ENCODE results near the gene RPS21.

The RPS21 gene

DNA sequence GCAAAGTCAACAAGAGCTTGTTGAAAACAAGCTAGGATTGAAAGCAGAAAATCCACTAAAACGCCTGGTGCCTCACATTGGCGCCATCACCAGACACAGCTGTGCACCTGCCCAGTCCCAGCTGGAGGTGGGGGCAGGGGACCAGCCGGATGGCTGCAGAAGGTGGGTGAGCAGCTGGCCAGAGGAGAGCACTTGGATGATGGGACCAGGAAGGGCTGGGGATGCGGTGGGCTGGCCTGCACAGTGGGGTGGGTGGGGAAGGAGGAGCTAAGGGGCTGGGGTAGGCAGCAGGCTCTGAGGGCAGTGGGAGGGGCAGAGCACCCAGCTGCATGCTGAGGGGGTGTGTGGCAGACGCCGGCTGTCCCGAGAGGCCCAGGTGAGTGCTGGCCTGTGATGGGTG lies 13.1 kb downstream of the RPS21 start:
- DNase-seq = no peak

DNA sequence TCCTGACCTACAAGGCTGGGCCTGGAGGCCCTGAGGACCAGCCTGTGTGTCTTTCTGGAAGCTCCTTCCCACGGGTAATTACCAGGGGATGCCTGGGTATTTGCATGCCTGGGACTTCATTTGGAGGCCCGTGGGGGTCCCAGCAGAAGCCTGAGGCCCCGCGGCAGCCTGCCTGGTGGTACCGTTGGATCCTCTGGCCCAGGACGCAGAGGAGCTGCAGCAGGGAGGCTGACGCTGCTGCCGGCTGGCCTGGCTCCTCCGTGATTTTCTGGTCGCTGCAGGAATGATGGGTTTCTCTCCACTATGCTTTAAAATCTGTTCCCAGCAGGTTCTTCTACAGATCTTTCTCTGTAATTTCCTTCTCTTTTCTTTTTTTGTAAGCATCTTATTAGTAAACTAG lies 13.6 kb downstream of the RPS21 start:
- DNase-seq = no peak

GRCh38 chr20:62401331-62401779 lies 14.5 kb downstream of the RPS21 start:
- DNase-seq = no peak

DNA sequence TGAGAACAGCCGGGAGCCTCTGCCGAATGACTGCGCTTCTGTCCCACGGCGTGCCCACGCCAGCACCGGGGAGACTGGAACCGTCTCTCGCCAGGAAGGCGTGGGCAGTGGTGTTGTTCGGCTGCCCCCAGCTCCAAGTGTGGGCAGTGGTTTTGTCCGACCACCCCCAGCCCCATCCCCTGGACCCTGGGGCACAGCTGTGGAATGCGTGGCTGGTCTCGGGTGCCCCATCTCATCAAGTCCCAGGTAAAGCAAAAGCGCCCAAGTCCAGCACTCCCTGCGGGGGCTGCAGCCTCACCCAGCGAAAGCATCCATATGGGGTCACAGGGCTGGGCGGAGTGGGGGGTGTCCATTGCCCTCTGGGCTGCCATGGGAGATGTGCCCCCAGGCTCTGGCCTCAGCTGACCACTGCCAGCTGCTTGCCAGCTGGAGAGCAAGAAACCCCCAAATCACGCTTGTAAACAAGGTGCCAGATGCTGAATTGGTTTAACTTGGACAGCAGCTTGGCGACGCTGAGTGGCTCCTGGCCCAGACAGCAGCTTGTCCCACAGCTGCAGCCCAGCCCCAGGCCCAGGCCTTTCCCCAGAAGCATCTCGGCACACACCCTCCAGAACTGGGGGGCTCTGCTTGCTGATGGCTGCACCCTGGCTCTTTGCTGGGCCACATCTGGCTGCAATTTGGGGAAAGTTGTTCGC lies 15.7 kb downstream of the RPS21 start:
- DNase-seq = no peak

DNA sequence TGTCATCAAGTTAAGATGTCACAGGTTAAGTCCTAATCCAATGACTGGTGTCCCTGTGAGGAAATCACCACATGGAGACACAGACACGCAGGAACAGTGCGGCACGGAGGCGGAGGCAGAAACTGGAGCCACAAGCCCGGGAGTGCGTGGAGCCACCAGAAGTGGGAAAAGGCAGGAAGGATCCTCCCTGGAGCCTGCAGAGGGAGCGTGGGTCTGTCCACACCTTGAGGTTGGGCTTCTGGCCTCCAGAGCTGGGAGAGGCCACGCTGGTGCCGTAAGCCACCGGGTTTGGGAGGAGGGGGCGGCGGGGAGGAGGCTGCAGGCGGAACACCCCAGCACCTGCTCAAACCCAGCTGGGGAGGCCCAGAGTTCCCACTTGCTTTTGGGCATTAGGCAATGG lies 16.4 kb downstream of the RPS21 start:
- DNase-seq = no peak

DNA sequence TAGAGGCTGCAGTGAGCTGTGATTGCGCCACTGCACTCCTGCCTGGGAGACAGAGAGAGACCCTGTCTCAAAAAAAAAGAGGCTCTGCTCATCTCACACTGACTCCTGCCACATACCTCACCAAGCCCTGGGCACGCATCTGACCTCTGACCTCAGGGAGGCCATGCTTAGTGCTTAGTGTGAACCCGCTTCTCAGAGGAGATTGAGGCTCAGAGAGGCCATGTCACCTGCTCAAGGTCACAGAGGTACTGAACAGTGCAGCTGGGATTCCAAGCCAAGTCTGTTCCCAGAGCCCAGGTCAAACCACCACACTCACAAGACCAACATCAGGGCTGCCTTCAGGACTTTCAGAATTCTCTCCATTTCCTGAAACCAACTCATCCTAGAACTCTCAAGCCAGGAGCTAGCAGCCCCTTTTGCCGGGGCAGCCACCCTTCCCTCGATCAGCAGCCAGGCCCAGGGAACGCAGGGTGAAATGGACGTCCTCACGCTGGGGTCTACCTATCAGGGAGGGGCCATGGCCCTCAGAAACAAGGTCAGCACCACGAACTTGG lies 17.3 kb downstream of the RPS21 start:
- DNase-seq = no peak

GRCh38 chr20:62404761-62405107 lies 17.8 kb downstream of the RPS21 start:
- no peak for DNase-seq

DNA sequence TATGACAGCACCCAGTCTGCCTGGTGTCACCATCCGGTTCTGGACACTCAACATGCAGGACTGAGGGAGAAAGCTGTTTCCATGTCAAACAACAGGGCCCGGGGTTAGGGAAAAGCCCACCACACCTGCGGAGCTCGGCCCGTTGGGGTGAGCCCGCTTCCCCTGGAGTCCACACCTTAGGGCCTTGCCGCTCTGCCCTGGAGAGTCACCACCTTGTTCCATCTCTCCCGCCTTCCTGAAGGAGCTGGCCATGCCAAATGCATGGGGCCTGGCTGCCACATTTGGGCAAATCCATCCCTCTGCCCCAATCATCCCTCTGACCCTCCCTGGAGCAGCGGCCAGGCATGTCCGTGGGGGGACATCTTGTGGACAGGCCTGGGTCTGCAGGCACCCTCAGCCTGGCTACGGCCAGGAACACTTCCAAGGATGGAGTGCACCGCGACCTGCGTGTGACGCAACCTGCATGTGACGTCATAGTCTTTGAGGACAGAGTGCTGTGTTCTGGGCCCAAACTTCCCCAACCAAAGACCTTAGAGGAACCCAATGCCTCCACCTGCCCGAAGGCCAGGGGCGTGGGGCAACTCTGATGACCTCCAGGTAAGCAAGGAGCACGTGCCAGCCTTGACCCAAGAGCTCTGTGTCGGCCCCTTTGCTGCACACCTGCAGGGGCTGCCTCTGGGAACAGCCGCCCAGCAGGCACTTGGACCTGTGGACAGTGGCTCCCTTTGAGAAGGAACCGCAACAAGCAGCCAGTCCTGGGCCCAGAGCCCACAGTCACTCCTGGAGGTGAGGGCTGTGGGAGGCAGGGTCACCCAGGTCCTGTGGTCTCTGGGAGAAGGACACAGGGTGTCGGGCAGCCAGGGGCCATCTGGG lies 18.4 kb downstream of the RPS21 start:
- no peak for DNase-seq

DNA sequence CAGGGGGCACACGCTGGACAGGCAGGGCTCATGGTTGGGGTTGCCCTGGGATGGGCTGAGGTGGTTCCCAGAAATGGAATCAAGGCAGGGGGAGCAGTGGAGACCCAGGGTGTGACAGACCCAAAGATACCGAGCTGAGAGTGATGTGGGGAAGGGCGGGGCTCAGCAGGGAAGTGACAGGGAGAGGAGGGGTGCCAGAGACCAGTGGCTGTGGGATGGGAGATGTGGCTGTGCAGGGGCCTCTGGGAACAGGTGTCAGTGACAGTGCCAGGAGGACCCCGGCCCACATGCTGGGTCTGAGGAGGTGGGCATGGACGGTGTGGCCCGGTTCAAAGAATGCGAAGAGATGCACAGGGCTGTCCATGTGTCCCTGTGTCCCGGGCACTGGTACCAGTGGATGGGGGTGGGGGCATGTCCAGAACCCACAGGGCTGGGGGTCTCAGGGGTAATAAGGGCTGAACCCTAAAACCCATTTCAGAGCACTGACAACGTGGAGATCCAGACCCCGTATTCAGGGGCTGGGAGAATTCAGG lies 19.1 kb downstream of the RPS21 start:
- DNase-seq = no peak

DNA sequence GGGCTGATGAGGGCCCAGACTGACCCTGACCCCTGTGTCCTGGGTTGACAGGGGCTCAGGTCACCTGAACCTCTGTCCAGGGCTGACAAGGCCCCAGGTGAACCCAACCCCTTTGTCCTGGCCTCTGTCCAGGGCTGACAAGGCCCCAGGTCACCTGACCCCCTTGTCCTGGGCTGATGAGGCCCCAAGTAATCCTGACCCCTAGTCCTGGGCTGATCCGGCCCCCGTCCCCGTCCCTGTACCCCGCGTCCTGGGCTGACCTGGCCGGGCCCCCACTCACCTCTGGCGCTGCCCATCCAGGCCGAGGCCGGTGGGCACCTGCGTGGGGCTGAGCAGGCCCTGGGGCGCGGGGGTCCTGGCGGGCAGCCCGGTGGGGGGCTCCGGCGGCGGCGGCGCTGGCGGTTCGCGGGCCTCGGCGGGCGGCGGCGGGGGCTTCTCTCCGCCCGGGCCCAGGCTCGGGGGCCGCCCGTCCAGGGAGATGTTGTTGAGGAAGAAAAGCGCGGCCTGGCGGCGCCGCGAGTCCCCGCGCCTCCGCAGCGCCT lies 19.8 kb downstream of the RPS21 start:
- DNase-seq = no peak

GRCh38 chr20:62407221-62407992 lies 20.5 kb downstream of the RPS21 start, which contains the start of gene CABLES2:
TSS of gene CABLES2 (minus strand) at chr20:62407285. CDS start at chr20:62407276, 9 bp downstream.
- DNase-seq = peak; percentile 88

GRCh38 chr20:62408055-62408454 lies 21.2 kb downstream of the RPS21 start:
- DNase-seq = no peak

GRCh38 chr20:62408640-62409039 lies 21.7 kb downstream of the RPS21 start:
- DNase-seq = no peak

DNA sequence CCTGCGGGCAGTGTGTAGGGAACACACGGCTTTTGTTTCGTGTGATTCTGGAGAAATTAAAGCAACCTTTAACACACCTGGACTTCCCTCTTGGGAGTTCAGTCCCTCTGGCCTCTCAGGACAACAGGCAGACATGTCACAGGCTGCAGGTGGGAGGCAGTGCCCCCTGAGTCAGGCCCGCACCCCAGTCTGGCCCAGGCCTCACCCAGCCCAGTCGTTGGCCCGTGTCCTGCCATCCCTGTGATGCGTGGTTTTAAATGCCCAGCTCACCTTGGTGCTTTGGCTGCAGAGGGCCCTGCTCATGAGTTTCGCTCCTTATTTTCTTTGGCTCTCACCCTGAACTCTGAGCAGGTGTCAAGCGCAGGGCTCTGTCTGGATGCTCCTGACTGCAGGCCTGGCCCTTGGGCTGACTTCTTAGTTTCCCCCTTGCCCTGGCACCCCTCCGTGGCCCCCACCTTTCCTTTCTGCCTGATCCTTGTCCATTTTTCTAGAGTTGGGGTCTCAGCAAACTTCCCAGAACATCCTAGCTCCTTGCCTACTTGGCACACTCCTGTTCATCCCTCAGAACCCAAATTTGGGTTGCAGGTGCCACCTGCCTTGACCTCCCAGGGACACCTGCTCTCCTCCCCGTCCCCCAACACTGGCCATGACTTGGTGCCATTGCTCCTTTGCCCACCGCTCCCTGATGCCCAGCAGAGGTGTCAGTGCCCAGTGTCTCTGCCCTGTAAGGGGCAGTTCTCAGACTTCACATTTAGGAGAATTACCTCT lies 22.4 kb downstream of the RPS21 start:
- DNase-seq = no peak

DNA sequence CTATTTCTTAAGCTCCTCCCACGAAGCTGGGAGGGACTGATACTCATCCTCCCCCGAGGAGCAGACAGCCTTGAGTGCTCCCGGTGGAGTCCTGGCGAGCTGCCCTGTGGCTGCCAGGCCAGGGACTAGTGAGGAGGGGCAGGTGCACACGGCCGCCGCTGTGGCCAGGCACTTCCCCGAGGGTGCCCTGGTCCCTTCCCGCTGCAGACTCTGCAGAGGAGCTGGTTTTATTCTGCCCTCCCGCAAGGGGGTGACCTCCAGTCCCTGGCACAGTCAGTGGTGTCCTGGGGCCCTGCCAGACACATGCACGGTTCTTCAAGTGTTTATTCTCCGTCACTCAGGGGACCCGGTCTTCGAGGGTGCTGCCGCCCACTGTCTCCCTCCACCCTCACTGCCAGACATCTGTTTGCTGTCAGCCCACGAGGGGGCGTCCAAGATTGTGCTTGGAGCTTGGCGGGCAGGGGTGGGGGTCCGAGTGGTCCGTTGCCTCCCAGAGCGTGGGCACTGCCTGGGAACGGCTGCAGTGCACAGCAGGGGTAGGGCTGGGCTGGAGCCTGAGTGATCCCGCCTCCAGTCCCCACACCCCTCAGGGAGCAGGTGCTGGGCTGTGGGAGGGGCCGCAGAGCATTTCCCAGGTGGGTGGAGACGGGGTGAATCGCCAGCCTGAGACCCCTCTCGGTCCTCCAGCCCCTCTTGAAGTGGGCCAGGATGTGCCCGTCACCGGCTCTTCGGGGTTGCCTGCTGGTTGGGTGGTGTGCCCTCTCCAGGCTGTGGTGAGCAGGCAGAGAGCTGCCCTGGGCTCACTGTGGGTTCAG lies 23.2 kb downstream of the RPS21 start:
- DNase-seq = no peak

- no peak for DNase-seq
These were observed 24.0 kb downstream of the RPS21 start for GRCh38 chr20:62410746-62411478.

DNA sequence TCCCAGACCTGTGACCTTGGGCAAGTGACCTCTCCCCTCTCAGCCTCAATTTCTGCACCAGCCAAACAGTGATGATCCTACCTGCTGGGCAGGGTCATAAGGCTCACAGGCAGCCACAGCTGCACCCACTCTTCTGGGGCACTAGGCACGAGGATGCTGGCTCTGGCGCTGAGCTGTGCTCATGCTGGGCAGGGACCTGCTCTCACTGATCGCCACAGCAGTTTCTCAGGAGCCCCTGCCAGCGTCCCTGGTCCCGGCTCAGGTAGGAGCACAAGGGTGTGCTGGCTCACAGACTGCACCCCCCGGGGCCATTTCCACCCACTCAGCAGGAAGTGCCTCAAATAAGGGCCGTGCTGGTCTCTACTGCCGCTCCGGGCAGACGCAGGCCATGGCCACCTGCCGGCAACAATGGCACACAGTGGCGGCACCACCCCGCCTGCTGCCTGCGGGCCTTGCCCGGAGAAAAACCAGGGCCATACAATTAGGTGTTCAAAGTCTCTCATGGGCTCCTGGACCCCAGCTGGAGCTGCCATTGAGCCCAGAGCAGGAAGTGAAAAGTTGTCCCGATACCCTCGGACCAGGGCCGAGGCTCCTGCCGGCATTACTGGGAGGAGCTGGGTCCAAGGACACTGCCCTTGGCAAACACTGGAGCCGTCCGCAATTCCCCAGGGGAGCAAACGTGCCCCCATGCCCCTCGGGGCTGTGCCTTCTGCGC lies 24.7 kb downstream of the RPS21 start:
- DNase-seq = no peak

- DNase-seq = no peak
These were observed 25.5 kb downstream of the RPS21 start for GRCh38 chr20:62412194-62413024.
